ENCODE measurements around the gene PDCD1LG2.

PDCD1LG2 gene

GRCh38 chr9:5485378-5486085 lies 24.8 kb upstream of the PDCD1LG2 start:
- Histone ChIP-seq H3K4me1 (ENCODE audit: control insufficient read depth, low read length) (peaks cover 10% of the 10 kb centered on the region), H3K4me2 (ENCODE audit: low read length) (no peak overlapping the region), H3K4me3 (ENCODE audit: low read length) (no peak overlapping the region), H3K27me3 (ENCODE audit: control insufficient read depth, low read length) (no peaks in the 10 kb centered on the region), H4K20me1 (ENCODE audit: control insufficient read depth, insufficient read depth, low read depth, low read length) (no peaks in the 10 kb centered on the region), H3F3A (ENCODE audit: control insufficient read depth, insufficient read depth) (no peaks in the 10 kb centered on the region), H3K79me2 (ENCODE audit: control insufficient read depth, low read length) (no peaks in the 10 kb centered on the region), H3K9me3 (ENCODE audit: control insufficient read depth, insufficient read depth, low read length) (no peaks in the 10 kb centered on the region), H3K36me3 (ENCODE audit: control insufficient read depth, low read length) (no peaks in the 10 kb centered on the region), H3K9me2 (replicated peaks; ENCODE audit: control insufficient read depth, low read length) (no peaks in the 10 kb centered on the region), H3K27ac (ENCODE audit: low read depth, low read length) (no peak overlapping the region)
- TF ChIP-seq CTCF (IDR thresholded peaks at IDR 0.05; ENCODE audit: low read depth, low read length, poor library complexity, severe bottlenecking) (no peak), EZH2phosphoT487 (IDR thresholded peaks at IDR 0.05; ENCODE audit: borderline replicate concordance, low read length) (no peak)

- H3K4me2 ChIP-seq (ENCODE audit: low read length): no peak overlapping the region
- no peaks in the 10 kb centered on the region for H3K9me3 ChIP-seq (ENCODE audit: control insufficient read depth, insufficient read depth, low read length)
- no peak overlapping the region for H3K4me3 ChIP-seq (ENCODE audit: low read length)
- no peaks in the 10 kb centered on the region for H3F3A ChIP-seq (ENCODE audit: control insufficient read depth, insufficient read depth)
- H3K9me2 ChIP-seq (replicated peaks; ENCODE audit: control insufficient read depth, low read length): no peaks in the 10 kb centered on the region
- H3K27ac ChIP-seq (ENCODE audit: low read depth, low read length): no peak overlapping the region
- TF ChIP-seq EZH2phosphoT487 (IDR thresholded peaks at IDR 0.05; ENCODE audit: borderline replicate concordance, low read length): no peak
- no peak for TF ChIP-seq CTCF (IDR thresholded peaks at IDR 0.05; ENCODE audit: low read depth, low read length, poor library complexity, severe bottlenecking)
- H3K27me3 ChIP-seq (ENCODE audit: control insufficient read depth, low read length): no peaks in the 10 kb centered on the region
- H3K4me1 ChIP-seq (ENCODE audit: control insufficient read depth, low read length): peaks cover 10% of the 10 kb centered on the region
- no peaks in the 10 kb centered on the region for H4K20me1 ChIP-seq (ENCODE audit: control insufficient read depth, insufficient read depth, low read depth, low read length)
- H3K79me2 ChIP-seq (ENCODE audit: control insufficient read depth, low read length): no peaks in the 10 kb centered on the region
- H3K36me3 ChIP-seq (ENCODE audit: control insufficient read depth, low read length): no peaks in the 10 kb centered on the region
Measured at GRCh38 chr9:5486988-5487387, 23.3 kb upstream of the PDCD1LG2 start.

GRCh38 chr9:5488221-5489008 lies 21.9 kb upstream of the PDCD1LG2 start:
- TF ChIP-seq EZH2phosphoT487 (IDR thresholded peaks at IDR 0.05; ENCODE audit: borderline replicate concordance, low read length) (no peak), CTCF (IDR thresholded peaks at IDR 0.05; ENCODE audit: low read depth, low read length, poor library complexity, severe bottlenecking) (no peak)
- Histone ChIP-seq H3K27me3 (ENCODE audit: control insufficient read depth, low read length) (no peaks in the 10 kb centered on the region), H3K4me2 (ENCODE audit: low read length) (no peak overlapping the region), H3K9me3 (ENCODE audit: control insufficient read depth, insufficient read depth, low read length) (no peaks in the 10 kb centered on the region), H3K9me2 (replicated peaks; ENCODE audit: control insufficient read depth, low read length) (no peaks in the 10 kb centered on the region), H3K27ac (ENCODE audit: low read depth, low read length) (no peak overlapping the region), H3K4me1 (ENCODE audit: control insufficient read depth, low read length) (peaks cover under 1% of the 10 kb centered on the region), H3K79me2 (ENCODE audit: control insufficient read depth, low read length) (no peaks in the 10 kb centered on the region), H3K36me3 (ENCODE audit: control insufficient read depth, low read length) (no peaks in the 10 kb centered on the region), H4K20me1 (ENCODE audit: control insufficient read depth, insufficient read depth, low read depth, low read length) (no peaks in the 10 kb centered on the region), H3K4me3 (ENCODE audit: low read length) (no peak overlapping the region), H3F3A (ENCODE audit: control insufficient read depth, insufficient read depth) (no peaks in the 10 kb centered on the region)
